Parathyroid adenoma (tissue), 2 donors: ENCODE measurements around the gene ENPP5.

Experiments used
- H2AFZ ChIP-seq: fragments of 300-600 bp; sonication (generic); one replicate; pipeline ENCODE4 v1.7.0; 2017; ENCODE audit warnings: antibody characterized with exemption, mild to moderate bottlenecking
- H3K27ac ChIP-seq: fragments of 300-600 bp; sonication (generic); one replicate; pipeline ENCODE4 v1.7.0; 2017
- H3K27me3 ChIP-seq: fragments of 300-600 bp; sonication (generic); one replicate; pipeline ENCODE4 v1.7.0; 2017; ENCODE audit warnings: low read length; ENCODE audit not compliant: control insufficient read depth, insufficient read depth
- H3K36me3 ChIP-seq: fragments of 300-600 bp; sonication (generic); one replicate; pipeline ENCODE4 v1.7.0; 2017; ENCODE audit warnings: low read length; ENCODE audit not compliant: control insufficient read depth, insufficient read depth
- H3K4me1 ChIP-seq: fragments of 300-600 bp; sonication (generic); one replicate; pipeline ENCODE4 v1.7.0; 2017; ENCODE audit warnings: control low read depth
- H3K4me2 ChIP-seq: fragments of 300-600 bp; sonication (generic); one replicate; pipeline ENCODE4 v1.7.0; 2017; ENCODE audit warnings: low read length
- H3K4me3 ChIP-seq: fragments of 300-600 bp; sonication (generic); one replicate; pipeline ENCODE4 v1.7.0; 2017; ENCODE audit warnings: low read depth, low read length
- H3K79me2 ChIP-seq: fragments of 300-600 bp; sonication (generic); one replicate; pipeline ENCODE4 v1.7.0; 2017; ENCODE audit warnings: control low read depth
- H3K9ac ChIP-seq: fragments of 300-600 bp; sonication (generic); one replicate; pipeline ENCODE4 v1.7.0; 2017; ENCODE audit warnings: mild to moderate bottlenecking
- H3K9me3 ChIP-seq: fragments of 300-600 bp; sonication (generic); one replicate; pipeline ENCODE4 v1.7.0; 2017; ENCODE audit warnings: low read length; ENCODE audit not compliant: control insufficient read depth
- CTCF ChIP-seq: fragments of 300-600 bp; sonication (generic); IDR thresholded peaks from one replicate; pipeline ENCODE4 v1.7.0; 2017; ENCODE audit warnings: antibody characterized with exemption, mild to moderate bottlenecking
- donor health status: primary hyperparathyroidism.

The ENPP5 gene

GRCh38 chr6:46208303-46208702 is 37.5 kb upstream of the ENPP5 start:
- no peak overlapping the region for H3K4me2 ChIP-seq
- no peaks in the 10 kb centered on the region for H3K9me3 ChIP-seq
- H3K9ac ChIP-seq, result no peak overlapping the region
- H3K27me3 ChIP-seq, result no peaks in the 10 kb centered on the region
- TF ChIP-seq CTCF, result no peak
- H3K79me2 ChIP-seq, result no peaks in the 10 kb centered on the region
- H3K27ac ChIP-seq, result no peak overlapping the region
- no peak overlapping the region for H3K4me3 ChIP-seq
- H3K36me3 ChIP-seq, result no peaks in the 10 kb centered on the region
- no peak overlapping the region for H2AFZ ChIP-seq
- no peaks in the 10 kb centered on the region for H3K4me1 ChIP-seq

- Histone ChIP-seq H3K27ac (no peak overlapping the region), H3K4me3 (no peak overlapping the region), H3K9me3 (no peaks in the 10 kb centered on the region), H3K4me2 (no peak overlapping the region), H3K9ac (no peak overlapping the region), H3K36me3 (no peaks in the 10 kb centered on the region), H3K4me1 (no peaks in the 10 kb centered on the region), H3K27me3 (no peaks in the 10 kb centered on the region), H3K79me2 (no peaks in the 10 kb centered on the region), H2AFZ (no peak overlapping the region)
- no peak for TF ChIP-seq CTCF
Measured at GRCh38 chr6:46207174-46207573, 36.4 kb upstream of the ENPP5 start.

GRCh38 chr6:46204880-46205650 is 34.3 kb upstream of the ENPP5 start:
- Histone ChIP-seq H3K27me3 (no peaks in the 10 kb centered on the region), H3K4me2 (no peak overlapping the region), H3K4me1 (no peaks in the 10 kb centered on the region), H3K9me3 (no peaks in the 10 kb centered on the region), H3K36me3 (no peaks in the 10 kb centered on the region), H3K9ac (no peak overlapping the region), H3K27ac (no peak overlapping the region), H3K79me2 (no peaks in the 10 kb centered on the region), H2AFZ (no peak overlapping the region), H3K4me3 (no peak overlapping the region)
- TF ChIP-seq CTCF, result no peak

- no peaks in the 10 kb centered on the region for H3K79me2 ChIP-seq
- no peaks in the 10 kb centered on the region for H3K9me3 ChIP-seq
- H3K36me3 ChIP-seq, result no peaks in the 10 kb centered on the region
- H3K4me1 ChIP-seq, result no peaks in the 10 kb centered on the region
- no peak overlapping the region for H3K4me3 ChIP-seq
- TF ChIP-seq CTCF, result no peak
- no peak overlapping the region for H3K9ac ChIP-seq
- H3K27ac ChIP-seq, result no peak overlapping the region
- H3K4me2 ChIP-seq, result no peak overlapping the region
- no peaks in the 10 kb centered on the region for H3K27me3 ChIP-seq
- H2AFZ ChIP-seq, result no peak overlapping the region
Measured at GRCh38 chr6:46203391-46204177, 32.8 kb upstream of the ENPP5 start.
